Measurements from ENCODE around the gene PFKP.

DNA sequence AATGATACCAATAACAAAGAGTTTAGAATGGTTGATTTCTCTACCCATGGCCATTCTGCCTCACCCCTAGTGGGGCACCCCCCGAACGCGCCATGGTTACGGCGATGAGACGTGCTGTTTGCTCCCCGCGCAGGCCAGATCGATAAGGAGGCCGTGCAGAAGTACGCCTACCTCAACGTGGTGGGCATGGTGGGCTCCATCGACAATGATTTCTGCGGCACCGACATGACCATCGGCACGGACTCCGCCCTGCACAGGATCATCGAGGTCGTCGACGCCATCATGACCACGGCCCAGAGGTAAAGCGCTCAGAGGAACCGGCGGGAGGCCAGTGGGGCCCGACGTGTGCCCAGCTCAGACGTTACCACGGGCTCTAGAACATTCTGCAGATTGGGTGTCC is 36.3 kb downstream of the PFKP start:
- TF ChIP-seq, protein P1, sequence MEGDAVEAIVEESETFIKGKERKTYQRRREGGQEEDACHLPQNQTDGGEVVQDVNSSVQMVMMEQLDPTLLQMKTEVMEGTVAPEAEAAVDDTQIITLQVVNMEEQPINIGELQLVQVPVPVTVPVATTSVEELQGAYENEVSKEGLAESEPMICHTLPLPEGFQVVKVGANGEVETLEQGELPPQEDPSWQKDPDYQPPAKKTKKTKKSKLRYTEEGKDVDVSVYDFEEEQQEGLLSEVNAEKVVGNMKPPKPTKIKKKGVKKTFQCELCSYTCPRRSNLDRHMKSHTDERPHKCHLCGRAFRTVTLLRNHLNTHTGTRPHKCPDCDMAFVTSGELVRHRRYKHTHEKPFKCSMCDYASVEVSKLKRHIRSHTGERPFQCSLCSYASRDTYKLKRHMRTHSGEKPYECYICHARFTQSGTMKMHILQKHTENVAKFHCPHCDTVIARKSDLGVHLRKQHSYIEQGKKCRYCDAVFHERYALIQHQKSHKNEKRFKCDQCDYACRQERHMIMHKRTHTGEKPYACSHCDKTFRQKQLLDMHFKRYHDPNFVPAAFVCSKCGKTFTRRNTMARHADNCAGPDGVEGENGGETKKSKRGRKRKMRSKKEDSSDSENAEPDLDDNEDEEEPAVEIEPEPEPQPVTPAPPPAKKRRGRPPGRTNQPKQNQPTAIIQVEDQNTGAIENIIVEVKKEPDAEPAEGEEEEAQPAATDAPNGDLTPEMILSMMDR (IDR thresholded peaks at IDR 0.05; ENCODE audit: low read depth, low read length): no peak
- TF ChIP-seq EZH2phosphoT487 (IDR thresholded peaks at IDR 0.05; ENCODE audit: low read depth): no peak

Data from OCI-LY3 (cell line).